Measurements from ENCODE around the gene NET1.

NET1 gene

DNA sequence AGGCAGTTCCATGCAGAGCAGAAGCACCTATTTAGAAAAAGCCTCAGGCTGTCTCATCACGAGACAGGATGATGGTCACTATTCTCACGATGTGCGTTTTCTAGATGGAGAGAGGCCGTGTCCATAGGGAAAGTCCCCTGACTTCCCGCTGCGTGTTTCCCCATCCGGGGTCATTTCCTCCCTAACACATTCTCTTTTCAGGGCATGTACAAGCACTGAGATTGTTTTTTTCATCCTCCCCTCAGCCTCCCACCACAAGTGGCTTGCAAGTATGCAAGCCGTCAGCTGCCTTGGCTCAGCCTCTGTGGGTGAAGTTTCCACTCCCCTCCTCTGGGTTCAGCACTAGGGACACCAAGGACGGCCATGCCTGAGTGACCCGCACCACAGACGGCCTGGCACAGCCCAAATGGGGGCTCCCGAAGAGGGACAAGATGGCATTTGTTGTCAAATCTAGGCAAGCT, 89.7 kb downstream of the NET1 start:
- H3K27me3 ChIP-seq (ENCODE audit: control insufficient read depth, insufficient read depth, low read length), result no peaks in the 10 kb centered on the region
- no peak overlapping the region for H3K27ac ChIP-seq (ENCODE audit: low read length)
- no peaks in the 10 kb centered on the region for H3K36me3 ChIP-seq (ENCODE audit: control insufficient read depth, low read depth, low read length)
- no peak overlapping the region for H3K4me3 ChIP-seq (ENCODE audit: low read length)
- no peaks in the 10 kb centered on the region for H3K4me1 ChIP-seq (ENCODE audit: control insufficient read depth, low read depth, low read length)
- no peaks in the 10 kb centered on the region for H3K9me3 ChIP-seq (ENCODE audit: control insufficient read depth, low read depth, low read length)
- H3K9ac ChIP-seq (ENCODE audit: low read length), result no peak overlapping the region

DNA sequence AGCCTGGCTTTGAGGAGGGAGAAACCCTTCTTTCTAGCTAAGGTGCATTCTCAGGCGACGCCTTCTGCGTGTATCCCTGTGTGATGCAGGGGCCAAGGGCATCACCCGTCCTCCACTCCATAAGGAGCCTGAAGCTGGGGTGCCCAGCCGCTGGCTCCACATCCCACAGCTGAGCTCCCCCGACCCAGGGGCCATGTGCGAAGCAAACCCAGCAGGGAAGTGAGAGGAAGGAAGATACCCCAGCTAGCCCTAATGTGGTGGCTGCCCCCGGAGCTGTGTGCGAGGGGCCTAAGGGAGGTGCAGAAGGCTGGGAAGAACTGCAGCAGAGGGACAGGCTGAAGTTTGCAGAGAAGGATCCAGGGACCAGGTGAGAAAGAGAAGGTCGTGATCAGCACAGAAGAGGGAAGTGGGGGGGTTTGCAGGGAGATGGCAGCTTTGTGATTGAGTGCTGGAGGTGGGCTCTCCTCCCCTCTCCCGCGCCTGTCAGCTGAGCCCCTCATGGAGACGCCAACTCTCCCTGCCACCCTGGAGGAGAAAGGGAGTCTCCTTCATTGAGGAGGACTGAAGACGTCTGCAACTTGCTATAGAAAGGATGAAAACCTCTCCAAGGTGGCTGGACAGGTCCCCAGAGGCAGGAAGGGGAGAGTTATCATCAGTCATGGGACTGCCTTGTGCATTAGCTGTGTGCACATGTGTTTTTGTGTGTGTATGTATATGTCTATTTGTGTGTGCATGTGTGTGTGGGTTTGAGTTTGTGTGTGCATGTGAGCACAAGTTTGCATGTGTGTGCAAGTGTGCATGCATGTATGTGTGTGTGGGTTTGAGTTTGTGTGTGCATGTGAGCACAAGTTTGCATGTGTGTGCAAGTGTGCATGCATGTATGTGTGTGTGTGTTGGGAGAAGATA, 90.5 kb downstream of the NET1 start:
- H3K36me3 ChIP-seq (ENCODE audit: control insufficient read depth, low read depth, low read length), result no peaks in the 10 kb centered on the region
- H3K9me3 ChIP-seq (ENCODE audit: control insufficient read depth, low read depth, low read length), result no peaks in the 10 kb centered on the region
- H3K27me3 ChIP-seq (ENCODE audit: control insufficient read depth, insufficient read depth, low read length), result no peaks in the 10 kb centered on the region

DNA sequence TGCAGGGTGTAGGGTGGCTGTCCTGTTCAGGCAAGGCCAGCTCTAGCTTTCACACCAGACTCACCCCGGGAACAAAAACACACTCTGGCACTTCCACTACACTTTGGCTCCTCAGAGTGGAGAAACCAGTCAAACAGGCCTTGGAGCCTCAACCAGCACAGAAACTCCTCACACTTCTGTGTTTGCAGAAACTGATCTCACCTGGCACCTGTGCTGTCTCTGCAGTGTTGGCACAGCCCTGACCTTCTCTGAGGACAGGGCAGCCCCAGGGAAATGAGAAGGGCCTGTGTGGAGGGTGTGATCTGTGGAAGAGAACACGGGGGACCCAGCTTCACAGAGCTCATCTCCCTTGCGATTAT, 91.1 kb downstream of the NET1 start:
- H3K4me3 ChIP-seq (ENCODE audit: low read length), result no peak overlapping the region
- H3K9me3 ChIP-seq (ENCODE audit: control insufficient read depth, low read depth, low read length), result no peaks in the 10 kb centered on the region
- no peaks in the 10 kb centered on the region for H3K27me3 ChIP-seq (ENCODE audit: control insufficient read depth, insufficient read depth, low read length)
- H3K36me3 ChIP-seq (ENCODE audit: control insufficient read depth, low read depth, low read length), result no peaks in the 10 kb centered on the region
- H3K9ac ChIP-seq (ENCODE audit: low read length), result no peak overlapping the region
- H3K27ac ChIP-seq (ENCODE audit: low read length), result no peak overlapping the region
- no peaks in the 10 kb centered on the region for H3K4me1 ChIP-seq (ENCODE audit: control insufficient read depth, low read depth, low read length)

More for the DNA sequence above, 90.5 kb downstream of the NET1 start:
- Histone ChIP-seq H3K4me3 (ENCODE audit: low read length) (no peak overlapping the region), H3K4me1 (ENCODE audit: control insufficient read depth, low read depth, low read length) (no peaks in the 10 kb centered on the region), H3K27ac (ENCODE audit: low read length) (no peak overlapping the region), H3K9ac (ENCODE audit: low read length) (no peak overlapping the region)

DNA sequence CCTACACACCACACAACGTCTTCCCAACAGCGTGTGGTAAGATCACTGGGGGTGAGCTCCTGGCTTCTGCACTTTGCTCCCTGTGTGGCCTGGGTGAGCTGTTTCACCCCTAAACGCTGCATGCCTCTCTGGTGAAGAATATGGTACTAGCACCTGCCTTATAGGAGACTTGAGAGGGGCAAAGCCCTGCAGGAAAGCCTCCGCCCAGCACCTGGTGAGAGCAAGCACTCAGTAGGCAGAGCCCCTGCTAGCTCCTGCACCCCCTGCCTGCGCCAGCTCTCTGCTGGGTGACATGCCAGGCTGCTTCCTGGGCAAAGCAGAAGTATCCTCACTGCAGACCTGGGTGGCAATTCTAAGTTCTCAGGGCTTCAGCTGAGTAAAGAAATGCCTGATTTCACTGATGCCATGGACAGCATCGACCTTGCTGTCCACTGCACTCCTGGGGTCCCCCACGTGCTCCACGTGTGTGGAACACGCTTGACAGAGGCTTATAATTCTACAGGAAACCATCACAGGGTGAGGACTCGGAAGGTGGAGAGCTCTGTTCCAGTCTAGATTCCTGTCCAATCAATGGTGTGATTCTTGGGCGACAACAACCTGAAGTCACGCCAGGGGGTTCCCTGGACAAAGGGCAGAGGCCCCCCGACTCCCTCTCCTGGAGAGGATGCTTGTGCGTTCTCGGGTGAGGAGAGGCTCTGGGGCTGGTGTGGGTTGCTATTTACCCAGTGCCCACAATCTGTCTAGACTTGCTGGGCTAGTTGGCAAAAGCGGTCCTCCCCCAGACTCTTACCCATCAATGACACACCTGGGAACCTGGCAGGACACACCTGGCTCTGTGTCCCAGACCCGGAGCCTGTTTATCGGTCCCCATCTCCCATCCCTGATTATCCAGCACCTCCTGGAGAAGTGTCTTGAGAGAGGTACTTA, 92.1 kb downstream of the NET1 start:
- H3K27ac ChIP-seq (ENCODE audit: low read length), result no peak overlapping the region
- H3K9ac ChIP-seq (ENCODE audit: low read length), result no peak overlapping the region
- H3K4me1 ChIP-seq (ENCODE audit: control insufficient read depth, low read depth, low read length), result no peaks in the 10 kb centered on the region
- no peak overlapping the region for H3K4me3 ChIP-seq (ENCODE audit: low read length)
- H3K9me3 ChIP-seq (ENCODE audit: control insufficient read depth, low read depth, low read length), result no peaks in the 10 kb centered on the region
- H3K27me3 ChIP-seq (ENCODE audit: control insufficient read depth, insufficient read depth, low read length), result no peaks in the 10 kb centered on the region
- no peaks in the 10 kb centered on the region for H3K36me3 ChIP-seq (ENCODE audit: control insufficient read depth, low read depth, low read length)

DNA sequence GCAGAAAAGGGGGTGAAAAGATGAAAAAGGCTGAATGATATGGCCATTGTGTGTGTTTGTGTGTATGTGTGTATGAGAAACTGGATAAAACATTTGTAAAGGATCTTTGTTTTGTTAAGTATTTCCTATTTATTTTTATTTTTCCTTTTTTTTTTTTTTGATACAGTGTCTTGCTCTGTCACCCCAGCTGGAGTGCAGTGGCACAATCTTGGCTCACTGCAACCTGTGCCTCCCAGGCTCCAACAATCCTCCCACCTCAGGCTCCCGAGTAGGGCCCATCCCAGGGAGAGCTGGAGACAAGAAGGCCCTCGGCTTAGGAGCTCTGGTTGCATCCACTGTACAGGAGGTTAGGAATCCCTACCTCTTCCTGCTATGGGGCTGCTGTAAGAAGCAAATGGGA, 93.9 kb downstream of the NET1 start:
- no peaks in the 10 kb centered on the region for H3K27me3 ChIP-seq (ENCODE audit: control insufficient read depth, insufficient read depth, low read length)
- H3K36me3 ChIP-seq (ENCODE audit: control insufficient read depth, low read depth, low read length), result no peaks in the 10 kb centered on the region
- H3K27ac ChIP-seq (ENCODE audit: low read length), result no peak overlapping the region
- H3K9ac ChIP-seq (ENCODE audit: low read length), result no peak overlapping the region
- no peaks in the 10 kb centered on the region for H3K4me1 ChIP-seq (ENCODE audit: control insufficient read depth, low read depth, low read length)
- H3K4me3 ChIP-seq (ENCODE audit: low read length), result no peak overlapping the region
- H3K9me3 ChIP-seq (ENCODE audit: control insufficient read depth, low read depth, low read length), result no peaks in the 10 kb centered on the region

DNA sequence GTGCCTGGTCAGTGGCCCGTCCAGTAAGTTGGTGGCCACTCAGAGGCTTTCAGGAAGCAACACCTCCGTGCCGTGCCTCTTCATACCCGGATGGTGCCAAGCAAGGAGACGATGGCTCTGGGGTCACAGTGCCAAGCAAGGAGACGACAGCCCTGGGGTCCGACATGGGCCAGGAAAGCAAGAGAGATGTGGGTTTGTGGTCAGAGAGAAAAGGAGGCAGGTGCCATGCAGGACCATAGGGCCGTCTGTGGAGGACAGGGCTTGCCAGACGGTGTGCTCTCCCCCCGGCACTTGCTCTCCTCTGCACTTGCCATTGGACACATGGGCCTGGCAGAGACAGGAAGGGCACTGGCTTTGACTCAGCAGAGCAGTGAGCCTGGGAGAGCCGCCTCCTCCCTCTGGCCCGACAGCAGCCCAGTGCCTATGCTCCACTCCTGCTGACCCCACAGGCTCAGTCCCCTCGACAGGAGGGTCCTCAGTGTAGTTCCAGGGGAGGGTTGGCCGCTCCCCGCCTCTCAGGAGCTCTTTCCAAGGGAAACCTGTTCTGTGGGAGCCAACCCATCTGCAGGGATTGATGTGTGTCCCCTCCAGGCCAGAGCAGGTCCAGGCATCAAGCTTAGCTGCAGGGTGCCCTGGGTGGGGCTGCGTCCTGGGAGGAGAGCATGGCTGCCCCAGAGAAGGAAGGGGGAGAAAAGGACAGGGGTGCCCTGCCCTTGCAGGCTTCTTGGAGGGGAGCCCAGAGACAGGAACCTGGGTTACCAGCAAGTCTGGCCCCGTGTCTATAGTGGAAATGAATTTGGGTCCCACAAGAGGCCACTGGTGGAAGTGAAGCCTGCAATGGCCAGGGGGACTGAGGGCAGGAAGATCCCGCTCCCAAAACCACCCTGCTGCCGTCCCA, 94.6 kb downstream of the NET1 start:
- Histone ChIP-seq H3K9me3 (ENCODE audit: control insufficient read depth, low read depth, low read length) (no peaks in the 10 kb centered on the region), H3K4me1 (ENCODE audit: control insufficient read depth, low read depth, low read length) (no peaks in the 10 kb centered on the region), H3K4me3 (ENCODE audit: low read length) (no peak overlapping the region), H3K36me3 (ENCODE audit: control insufficient read depth, low read depth, low read length) (no peaks in the 10 kb centered on the region), H3K27ac (ENCODE audit: low read length) (no peak overlapping the region), H3K27me3 (ENCODE audit: control insufficient read depth, insufficient read depth, low read length) (no peaks in the 10 kb centered on the region), H3K9ac (ENCODE audit: low read length) (no peak overlapping the region)

GRCh38 chr10:5507649-5508131, 95.3 kb downstream of the NET1 start:
- Histone ChIP-seq H3K27me3 (ENCODE audit: control insufficient read depth, insufficient read depth, low read length) (no peaks in the 10 kb centered on the region), H3K4me3 (ENCODE audit: low read length) (no peak overlapping the region), H3K9ac (ENCODE audit: low read length) (no peak overlapping the region), H3K9me3 (ENCODE audit: control insufficient read depth, low read depth, low read length) (no peaks in the 10 kb centered on the region), H3K4me1 (ENCODE audit: control insufficient read depth, low read depth, low read length) (no peaks in the 10 kb centered on the region), H3K27ac (ENCODE audit: low read length) (no peak overlapping the region), H3K36me3 (ENCODE audit: control insufficient read depth, low read depth, low read length) (no peaks in the 10 kb centered on the region)

DNA sequence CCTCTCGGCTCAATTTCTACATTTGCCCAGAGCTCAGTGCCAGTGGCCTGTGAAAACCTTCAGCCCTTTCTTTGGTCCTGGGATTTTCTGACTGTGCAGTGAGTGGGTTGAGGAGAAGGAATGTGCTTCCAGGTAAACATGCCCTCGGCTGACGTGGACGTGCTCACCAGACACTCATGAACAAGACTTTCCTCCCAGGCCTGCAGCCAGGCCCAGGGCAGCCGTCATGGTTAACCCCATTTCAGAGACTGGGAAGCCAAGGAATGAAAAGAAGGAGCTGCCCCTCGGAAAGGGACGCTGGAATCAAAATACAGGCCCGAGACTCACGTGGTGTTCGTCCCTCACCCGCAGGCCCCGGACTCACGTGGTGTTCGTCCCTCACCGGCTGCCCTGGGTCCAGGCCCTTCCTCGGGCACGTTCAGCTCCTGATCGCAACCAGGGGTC, 95.8 kb downstream of the NET1 start:
- Histone ChIP-seq H3K9ac (ENCODE audit: low read length) (no peak overlapping the region), H3K9me3 (ENCODE audit: control insufficient read depth, low read depth, low read length) (no peaks in the 10 kb centered on the region), H3K4me1 (ENCODE audit: control insufficient read depth, low read depth, low read length) (no peaks in the 10 kb centered on the region), H3K27me3 (ENCODE audit: control insufficient read depth, insufficient read depth, low read length) (no peaks in the 10 kb centered on the region), H3K4me3 (ENCODE audit: low read length) (no peak overlapping the region), H3K27ac (ENCODE audit: low read length) (no peak overlapping the region), H3K36me3 (ENCODE audit: control insufficient read depth, low read depth, low read length) (no peaks in the 10 kb centered on the region)

Measured in iPS-18a (cell line).